VCaP (cell line): Measurements from ENCODE around the gene RYR3.
A peak's percentile ranks its signal among the peaks of the same experiment; 100 is the strongest.

Experiments
- H3K27ac ChIP-seq: fragments of 450-650 bp; 2 replicates; pipeline ENCODE4 v1.5.1; 2017
- TF ChIP-seq, protein P1 (sequence below): fragments of 450-650 bp; conservative IDR thresholded peaks from 2 replicates; pipeline ENCODE4 v1.5.1; 2017; ENCODE audit warnings: mild to moderate bottlenecking, moderate library complexity

RYR3 gene

DNA sequence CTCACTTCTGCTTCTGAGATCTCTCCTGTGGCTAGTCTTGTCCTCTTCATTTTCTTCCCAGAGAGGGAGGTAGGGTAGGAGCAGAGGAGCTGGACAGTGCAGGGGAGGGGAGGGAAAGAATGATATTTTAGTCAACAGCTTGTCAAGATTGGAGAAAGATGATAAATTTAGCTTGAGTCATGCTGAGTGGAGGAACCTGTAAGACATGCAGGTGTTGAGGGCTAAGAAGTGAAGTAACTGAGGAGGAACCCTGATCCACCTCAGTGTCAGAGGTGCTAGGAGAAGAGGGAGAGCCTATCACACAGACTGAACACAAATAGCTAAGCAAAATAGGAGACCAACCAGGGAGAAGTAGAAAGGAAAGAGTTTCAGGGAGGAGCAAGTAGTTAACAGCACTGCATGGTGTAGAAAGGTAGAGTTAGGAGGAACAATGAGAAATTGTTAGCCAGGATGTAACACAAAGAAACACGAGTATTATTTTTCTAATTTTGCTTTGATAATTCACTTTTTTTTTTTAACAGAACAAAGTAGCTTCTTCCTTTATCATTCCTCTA is 549.3 kb downstream of the RYR3 start:
- no peak overlapping the region for H3K27ac ChIP-seq
- TF ChIP-seq, protein P1, sequence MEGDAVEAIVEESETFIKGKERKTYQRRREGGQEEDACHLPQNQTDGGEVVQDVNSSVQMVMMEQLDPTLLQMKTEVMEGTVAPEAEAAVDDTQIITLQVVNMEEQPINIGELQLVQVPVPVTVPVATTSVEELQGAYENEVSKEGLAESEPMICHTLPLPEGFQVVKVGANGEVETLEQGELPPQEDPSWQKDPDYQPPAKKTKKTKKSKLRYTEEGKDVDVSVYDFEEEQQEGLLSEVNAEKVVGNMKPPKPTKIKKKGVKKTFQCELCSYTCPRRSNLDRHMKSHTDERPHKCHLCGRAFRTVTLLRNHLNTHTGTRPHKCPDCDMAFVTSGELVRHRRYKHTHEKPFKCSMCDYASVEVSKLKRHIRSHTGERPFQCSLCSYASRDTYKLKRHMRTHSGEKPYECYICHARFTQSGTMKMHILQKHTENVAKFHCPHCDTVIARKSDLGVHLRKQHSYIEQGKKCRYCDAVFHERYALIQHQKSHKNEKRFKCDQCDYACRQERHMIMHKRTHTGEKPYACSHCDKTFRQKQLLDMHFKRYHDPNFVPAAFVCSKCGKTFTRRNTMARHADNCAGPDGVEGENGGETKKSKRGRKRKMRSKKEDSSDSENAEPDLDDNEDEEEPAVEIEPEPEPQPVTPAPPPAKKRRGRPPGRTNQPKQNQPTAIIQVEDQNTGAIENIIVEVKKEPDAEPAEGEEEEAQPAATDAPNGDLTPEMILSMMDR, result no peak

DNA sequence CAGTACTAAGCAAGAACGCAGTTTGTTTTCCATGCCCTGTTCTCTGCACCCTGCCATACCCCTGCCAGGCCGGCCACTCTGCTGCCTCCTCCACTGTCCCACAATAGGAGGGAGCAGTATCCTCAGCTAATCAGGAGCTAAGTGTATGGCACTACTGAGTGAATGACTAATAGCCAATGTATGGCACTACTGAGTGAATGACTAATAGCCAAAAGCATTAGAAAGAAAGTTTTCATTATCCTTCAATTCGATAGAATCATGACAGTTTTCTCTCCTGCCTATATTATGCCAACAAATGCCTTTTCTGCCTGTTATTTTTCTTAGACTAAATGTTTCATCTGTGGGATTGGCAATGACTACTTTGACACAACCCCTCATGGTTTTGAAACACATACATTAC is 550.0 kb downstream of the RYR3 start:
- TF ChIP-seq, protein P1, result no peak
- H3K27ac ChIP-seq, result no peak overlapping the region

GRCh38 chr15:33864360-33865075 is 553.8 kb downstream of the RYR3 start:
- TF ChIP-seq, protein P1, result no peak
- no peak overlapping the region; the same call in 1 of the 2 replicates for H3K27ac ChIP-seq

DNA sequence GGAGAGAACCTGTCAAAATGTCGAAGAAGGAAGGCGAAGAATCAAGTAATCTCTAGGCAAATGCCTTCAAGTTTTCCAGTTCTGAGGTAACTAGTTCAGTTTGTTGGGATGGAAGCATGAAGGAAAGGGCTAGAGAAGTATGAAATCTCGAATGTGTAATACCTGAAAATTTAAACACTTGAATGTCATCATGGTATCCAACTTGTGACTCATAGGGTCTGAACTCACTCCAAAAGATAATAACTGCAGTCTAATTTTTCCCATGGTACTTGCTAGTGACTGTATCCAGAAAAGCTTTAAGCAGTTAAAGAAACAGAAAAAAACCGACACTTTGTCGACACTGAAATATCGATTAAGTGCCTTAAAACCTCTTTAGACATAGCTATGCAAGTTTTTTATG is 554.6 kb downstream of the RYR3 start:
- TF ChIP-seq, protein P1, result no peak

GRCh38 chr15:33866101-33866737 is 555.5 kb downstream of the RYR3 start:
- TF ChIP-seq, protein P1, result no peak
- H3K27ac ChIP-seq, result peak overlapping the region; percentile 62

More for the DNA sequence above, 554.6 kb downstream of the RYR3 start:
- peak overlapping the region; percentile 62 for H3K27ac ChIP-seq

GRCh38 chr15:33871980-33872379 is 561.2 kb downstream of the RYR3 start:
- TF ChIP-seq, protein P1, result no peak
- H3K27ac ChIP-seq, result no peak overlapping the region

DNA sequence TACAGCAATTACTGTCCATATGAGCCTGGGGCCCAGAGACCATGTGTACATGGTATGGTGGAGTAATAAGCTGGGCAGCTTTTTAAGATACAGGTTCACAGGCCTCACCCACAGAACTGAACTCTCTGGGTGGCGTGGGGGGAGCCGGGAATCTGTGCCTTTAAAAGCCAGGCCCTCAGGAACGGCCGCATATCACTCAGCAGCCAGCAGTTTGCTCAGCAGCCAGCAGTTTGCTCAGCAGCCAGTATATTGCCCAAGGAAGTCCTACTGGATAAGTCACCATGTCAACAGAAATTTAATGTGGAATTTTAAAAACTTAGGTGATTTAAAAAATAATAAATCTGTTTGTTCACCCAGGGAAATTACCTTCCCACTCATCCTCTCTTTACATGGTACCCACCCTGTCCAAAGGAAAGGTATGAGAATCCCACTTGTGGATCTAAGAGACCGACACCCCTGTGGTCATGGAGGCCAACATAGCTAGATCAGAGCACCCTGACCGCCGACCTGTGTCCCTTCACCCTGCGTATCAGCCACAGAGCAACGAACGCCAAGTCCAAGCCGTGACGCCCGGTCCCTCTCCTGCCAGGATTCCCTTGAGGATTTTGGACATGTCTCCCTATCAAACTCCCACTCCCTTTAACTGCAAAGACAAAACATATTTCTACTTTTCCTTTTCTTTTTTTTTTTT is 561.8 kb downstream of the RYR3 start:
- TF ChIP-seq, protein P1, result no peak

More for the DNA sequence above, 561.8 kb downstream of the RYR3 start:
- no peak overlapping the region for H3K27ac ChIP-seq
